ENCODE measurements around the gene GLRB.
"Not testable (repeated sequence)": the region's sequence is repeated elsewhere in the genome, so short reads cannot be mapped to it uniquely, and the experiment has no call there.

Gene GLRB

GRCh38 chr4:157128395-157128794 is 52.4 kb downstream of the GLRB start:
- no peak for DNase-seq (ENCODE audit: low spot score)

- no peak for DNase-seq (ENCODE audit: low spot score)
These were observed 66.0 kb downstream of the GLRB start for GRCh38 chr4:157141976-157142375.

- no peak for DNase-seq (ENCODE audit: low spot score)
These were observed 67.4 kb downstream of the GLRB start for GRCh38 chr4:157143369-157143768.

GRCh38 chr4:157151711-157152110 is 75.8 kb downstream of the GLRB start:
- no peak for DNase-seq (ENCODE audit: low spot score)

GRCh38 chr4:157165935-157166610 is 90.1 kb downstream of the GLRB start:
- no peak for DNase-seq (ENCODE audit: low spot score)

GRCh38 chr4:157170321-157170720 is 94.4 kb downstream of the GLRB start:
- DNase-seq (ENCODE audit: low spot score), result no peak

GRCh38 chr4:157172011-157172410 is 96.1 kb downstream of the GLRB start:
- no peak for DNase-seq (ENCODE audit: low spot score)

GRCh38 chr4:157180268-157180667 is 104.3 kb downstream of the GLRB start:
- not testable (repeated sequence) for DNase-seq (ENCODE audit: low spot score)

GRCh38 chr4:157184300-157184699 is 108.3 kb downstream of the GLRB start:
- DNase-seq (ENCODE audit: low spot score), result no peak

GRCh38 chr4:157185363-157185762 is 109.4 kb downstream of the GLRB start:
- no peak for DNase-seq (ENCODE audit: low spot score)

- no peak for DNase-seq (ENCODE audit: low spot score)
These were observed 119.4 kb downstream of the GLRB start for GRCh38 chr4:157195374-157195773.

GRCh38 chr4:157196046-157196445 is 120.1 kb downstream of the GLRB start:
- DNase-seq (ENCODE audit: low spot score), result no peak

GRCh38 chr4:157204634-157205244 is 128.8 kb downstream of the GLRB start:
- DNase-seq (ENCODE audit: low spot score), result no peak

GRCh38 chr4:157217708-157218107 is 141.8 kb downstream of the GLRB start:
- no peak for DNase-seq (ENCODE audit: low spot score)

GRCh38 chr4:157219711-157220370 is 143.9 kb downstream of the GLRB start:
- DNase-seq (ENCODE audit: low spot score), result no peak

- DNase-seq (ENCODE audit: low spot score), result no peak
These were observed 144.5 kb downstream of the GLRB start, which contains the start of gene GRIA2 for GRCh38 chr4:157220371-157220881. Gene GRIA2 (plus strand): TSS chr4:157220728. CDS start chr4:157221043, 315 bp downstream.

GRCh38 chr4:157221426-157221894 is 145.5 kb downstream of the GLRB start:
- no peak for DNase-seq (ENCODE audit: low spot score)

Data from CD4-positive, alpha-beta T cell treated with Interleukin-2 at 100 ng/mL for 4 hours (primary cell).